Trophoblast cell (in vitro differentiated cells and primary cell): ENCODE results near the gene MFAP3L.

Source experiments
- DNase-seq, 2 donors: peaks; one replicate each; pipeline ENCODE4 v3.0.0-alpha.2; 2016
- H2AFZ ChIP-seq: 2 replicates; pipeline ENCODE4 v1.6.1; 2013; ENCODE audit warnings: low read length, moderate library complexity, mild to moderate bottlenecking; ENCODE audit not compliant: insufficient read depth, poor library complexity
- H2AK5ac ChIP-seq: 2 replicates; pipeline ENCODE4 v1.6.1; 2013; ENCODE audit warnings: mild to moderate bottlenecking, low read length
- H2BK120ac ChIP-seq: 2 replicates; pipeline ENCODE4 v1.6.1; 2013; ENCODE audit warnings: low read length, mild to moderate bottlenecking, moderate library complexity; ENCODE audit not compliant: insufficient read depth, poor library complexity
- H2BK12ac ChIP-seq: 2 replicates; pipeline ENCODE4 v1.6.1; 2013; ENCODE audit warnings: mild to moderate bottlenecking, low read length, moderate library complexity
- H2BK5ac ChIP-seq: 2 replicates; pipeline ENCODE4 v1.6.1; 2013; ENCODE audit warnings: low read length, low read depth, moderate library complexity, mild to moderate bottlenecking; ENCODE audit not compliant: poor library complexity
- H3K14ac ChIP-seq: 2 replicates; pipeline ENCODE4 v1.6.1; 2013; ENCODE audit warnings: mild to moderate bottlenecking, low read length
- H3K18ac ChIP-seq: 2 replicates; pipeline ENCODE4 v1.6.1; 2013; ENCODE audit warnings: mild to moderate bottlenecking, low read length
- H3K23ac ChIP-seq: 2 replicates; pipeline ENCODE4 v1.6.1; 2013; ENCODE audit warnings: low read length
- H3K27ac ChIP-seq: 2 replicates; pipeline ENCODE4 v1.5.1; 2013; ENCODE audit warnings: low read depth, mild to moderate bottlenecking, inconsistent platforms, low read length, moderate library complexity
- H3K27me3 ChIP-seq: 2 replicates; pipeline ENCODE4 v1.6.1; 2013; ENCODE audit warnings: inconsistent platforms, mild to moderate bottlenecking, low read length, moderate library complexity; ENCODE audit not compliant: insufficient read depth
- H3K36me3 ChIP-seq, 2 experiments: 1 replicate in 1 of 2; 2 replicates in 1 of 2; pipeline ENCODE4 v1.6.1; 2013; ENCODE audit warnings: low read length in 2 of 2, mild to moderate bottlenecking in 2 of 2, moderate library complexity in 1 of 2; ENCODE audit not compliant: insufficient read depth in 2 of 2, control insufficient read depth in 1 of 2
- H3K4ac ChIP-seq: 2 replicates; pipeline ENCODE4 v1.6.1; 2013; ENCODE audit warnings: low read depth, mild to moderate bottlenecking, low read length, moderate library complexity
- H3K4me1 ChIP-seq, 2 experiments: 1 replicate in 1 of 2; 2 replicates in 1 of 2; pipeline ENCODE4 v1.6.1; 2013; ENCODE audit warnings: low read length in 2 of 2, mild to moderate bottlenecking in 2 of 2, moderate library complexity in 1 of 2; ENCODE audit not compliant: insufficient read depth in 2 of 2, control insufficient read depth in 1 of 2
- H3K4me2 ChIP-seq: 2 replicates; pipeline ENCODE4 v1.6.1; 2013; ENCODE audit warnings: inconsistent platforms, mild to moderate bottlenecking, low read length, moderate library complexity
- H3K4me3 ChIP-seq: 2 replicates; pipeline ENCODE4 v1.5.1; 2013; ENCODE audit warnings: mild to moderate bottlenecking, low read depth, low read length, inconsistent platforms
- H3K79me1 ChIP-seq: one replicate; pipeline ENCODE4 v1.6.1; 2013; ENCODE audit warnings: low read length
- H3K79me2 ChIP-seq: 2 replicates; pipeline ENCODE4 v1.6.1; 2013; ENCODE audit warnings: low read length, mild to moderate bottlenecking; ENCODE audit not compliant: control insufficient read depth, insufficient read depth, poor library complexity
- H3K9ac ChIP-seq: 2 replicates; pipeline ENCODE4 v1.6.1; 2013; ENCODE audit warnings: mild to moderate bottlenecking, low read length
- H3K9me3 ChIP-seq: 2 replicates; pipeline ENCODE4 v1.6.1; 2013; ENCODE audit warnings: low read depth, mild to moderate bottlenecking, control low read depth, inconsistent platforms, low read length; ENCODE audit not compliant: insufficient read depth
- H4K12ac ChIP-seq: 2 replicates; pipeline ENCODE4 v1.6.1; 2013; ENCODE audit warnings: low read depth, mild to moderate bottlenecking, low read length, moderate library complexity
- H4K8ac ChIP-seq: 2 replicates; pipeline ENCODE4 v1.6.1; 2013; ENCODE audit warnings: low read depth, mild to moderate bottlenecking, low read length, moderate library complexity
- H4K91ac ChIP-seq: one replicate; pipeline ENCODE4 v1.6.1; 2013; ENCODE audit warnings: low read depth, mild to moderate bottlenecking, low read length, moderate library complexity
- WGBS: extraction: QIAGEN DNeasy Blood & Tissue Kit; methylation state at CpG from one replicate; pipeline ENCODE4 v1.1.7; 2013; ENCODE audit warnings: missing lambda C conversion rate; ENCODE audit not compliant: insufficient read length, insufficient coverage; ENCODE audit errors: extremely low coverage; 5-methylcytosine and 5-hydroxymethylcytosine counted together

Gene MFAP3L

GRCh38 chr4:169999923-170000322 is 26.3 kb downstream of the MFAP3L start:
- no peak overlapping the region for H3K4me2 ChIP-seq
- H3K27me3 ChIP-seq: no peaks in the 10 kb centered on the region
- H2BK12ac ChIP-seq: no peak overlapping the region
- H2AK5ac ChIP-seq: no peak overlapping the region
- H3K23ac ChIP-seq: no peak overlapping the region
- no peak overlapping the region for H3K4ac ChIP-seq
- H3K27ac ChIP-seq: no peak overlapping the region
- H3K4me3 ChIP-seq: no peak overlapping the region
- H2BK5ac ChIP-seq: no peak overlapping the region
- peaks cover 0 to 2% of the 10 kb centered on the region in 2 experiments for H3K36me3 ChIP-seq
- no peak for DNase-seq
- no peaks in the 10 kb centered on the region for H3K9me3 ChIP-seq
- H4K91ac ChIP-seq: no peak overlapping the region
- no peaks in the 10 kb centered on the region for H3K79me2 ChIP-seq
- no peak overlapping the region for H2AFZ ChIP-seq
- no peak overlapping the region for H2BK120ac ChIP-seq
- H3K14ac ChIP-seq: no peak overlapping the region
- no peak overlapping the region for H4K8ac ChIP-seq
- no peak overlapping the region for H4K12ac ChIP-seq
- H3K79me1 ChIP-seq: no peaks in the 10 kb centered on the region
- H3K9ac ChIP-seq: no peak overlapping the region
- no peak overlapping the region for H3K18ac ChIP-seq
- H3K4me1 ChIP-seq: peaks cover 2 to 5% of the 10 kb centered on the region in 2 experiments
- WGBS: no CpG with 5 or more reads among the region's 2 CpGs

GRCh38 chr4:169998981-169999380 is 27.2 kb downstream of the MFAP3L start:
- no peak overlapping the region for H3K14ac ChIP-seq
- no peak overlapping the region for H3K23ac ChIP-seq
- H3K4me2 ChIP-seq: no peak overlapping the region
- H3K79me2 ChIP-seq: no peaks in the 10 kb centered on the region
- H2AK5ac ChIP-seq: no peak overlapping the region
- no peak overlapping the region for H4K91ac ChIP-seq
- no peaks in the 10 kb centered on the region for H3K79me1 ChIP-seq
- no peaks in the 10 kb centered on the region for H3K27me3 ChIP-seq
- H2BK5ac ChIP-seq: no peak overlapping the region
- H4K8ac ChIP-seq: no peak overlapping the region
- no peak overlapping the region for H3K4me3 ChIP-seq
- no peaks in the 10 kb centered on the region for H3K9me3 ChIP-seq
- WGBS: no CpG with 5 or more reads among the region's 1 CpG
- no peak overlapping the region for H4K12ac ChIP-seq
- no peak overlapping the region for H3K27ac ChIP-seq
- H3K4ac ChIP-seq: no peak overlapping the region
- H2BK12ac ChIP-seq: no peak overlapping the region
- H3K18ac ChIP-seq: no peak overlapping the region
- H3K4me1 ChIP-seq: peaks cover 2 to 5% of the 10 kb centered on the region in 2 experiments
- no peak for DNase-seq
- peaks cover 0 to 2% of the 10 kb centered on the region in 2 experiments for H3K36me3 ChIP-seq
- H2BK120ac ChIP-seq: no peak overlapping the region
- H2AFZ ChIP-seq: no peak overlapping the region
- no peak overlapping the region for H3K9ac ChIP-seq

GRCh38 chr4:169996379-169997240 is 29.6 kb downstream of the MFAP3L start:
- Histone ChIP-seq H2AFZ (no peak overlapping the region), H2BK5ac (no peak overlapping the region), H3K27ac (no peak overlapping the region), H3K27me3 (no peaks in the 10 kb centered on the region), H3K4me2 (no peak overlapping the region), H2BK120ac (no peak overlapping the region), H3K79me1 (no peaks in the 10 kb centered on the region), H4K91ac (no peak overlapping the region), H2AK5ac (no peak overlapping the region), H3K4me3 (no peak overlapping the region), H3K14ac (no peak overlapping the region), H3K4me1 (peaks cover 0 to under 1% of the 10 kb centered on the region in 2 experiments), H2BK12ac (no peak overlapping the region), H3K79me2 (no peaks in the 10 kb centered on the region), H3K4ac (no peak overlapping the region), H4K8ac (no peak overlapping the region), H3K36me3 (peaks cover 5 to 6% of the 10 kb centered on the region in 2 experiments), H4K12ac (no peak overlapping the region), H3K9ac (no peak overlapping the region), H3K23ac (no peak overlapping the region), H3K9me3 (peaks cover 2% of the 10 kb centered on the region), H3K18ac (no peak overlapping the region)
- WGBS: no CpG with 5 or more reads among the region's 10 CpGs
- DNase-seq: no peak

DNA sequence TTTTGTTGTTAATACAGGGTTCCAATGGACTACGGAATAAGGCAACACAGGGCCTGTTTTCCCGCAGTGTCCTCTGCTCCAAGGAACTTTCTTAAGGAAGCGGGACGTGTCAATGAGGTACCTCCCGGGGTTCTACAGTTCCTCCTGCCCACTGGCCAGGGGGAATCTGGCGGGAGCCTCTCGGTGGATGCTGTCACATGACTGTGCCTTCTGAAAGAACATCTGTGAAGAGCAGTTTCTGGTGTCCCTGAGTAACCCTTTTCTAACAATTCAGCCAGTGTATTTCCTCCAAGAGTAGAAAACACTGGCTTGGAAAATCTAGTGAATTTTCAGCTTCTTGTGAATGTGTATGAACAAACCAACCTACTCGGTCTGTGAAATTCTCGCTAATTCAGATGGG is 32.7 kb downstream of the MFAP3L start:
- Histone ChIP-seq H3K18ac (no peak overlapping the region), H2BK120ac (no peak overlapping the region), H3K4me2 (no peak overlapping the region), H4K12ac (no peak overlapping the region), H3K4ac (no peak overlapping the region), H3K79me2 (no peaks in the 10 kb centered on the region), H4K91ac (no peak overlapping the region), H3K9ac (no peak overlapping the region), H3K14ac (no peak overlapping the region), H3K9me3 (peaks cover 2% of the 10 kb centered on the region), H4K8ac (no peak overlapping the region), H3K4me3 (no peak overlapping the region), H2AFZ (no peak overlapping the region), H3K79me1 (no peaks in the 10 kb centered on the region), H2BK5ac (no peak overlapping the region), H3K27ac (no peak overlapping the region), H2BK12ac (no peak overlapping the region), H3K4me1 (no peaks in the 10 kb centered on the region), H3K27me3 (no peaks in the 10 kb centered on the region), H3K36me3 (peaks cover 9 to 10% of the 10 kb centered on the region in 2 experiments), H3K23ac (no peak overlapping the region), H2AK5ac (no peak overlapping the region)
- DNase-seq: no peak
- no CpG with 5 or more reads among the region's 9 CpGs for WGBS
